Endometrial microvascular endothelial cells (primary cell): ENCODE data around the gene EMP3. TPM values are rescaled to one million over a fixed set of nuclear protein-coding genes. Genes with fewer than 3 reads are reported as not detected.
"Not testable (repeated sequence)": the region's sequence is repeated elsewhere in the genome, so short reads cannot be mapped to it uniquely, and the experiment has no call there.

Source experiments
- in situ Hi-C: cut with HindIII; loops from 2 replicates; pipeline ENCODE4 v1.10.0; 2017; ENCODE audit warnings: low sequenced_read_pairs, low pct_unique_long_range_greater_than_20kb; ENCODE audit errors: inconsistent ontology term
- total RNA-seq: library from RNA; depleted of rRNA; stranded (reverse); fragments of >200 nt; gene quantifications from one replicate; pipeline ENCODE4 v1.2.3, GENCODE V29; 2015; ENCODE audit errors: inconsistent ontology term

The EMP3 gene
- total RNA-seq, 1 donor from 2014 or later, result 90.4 TPM

DNA sequence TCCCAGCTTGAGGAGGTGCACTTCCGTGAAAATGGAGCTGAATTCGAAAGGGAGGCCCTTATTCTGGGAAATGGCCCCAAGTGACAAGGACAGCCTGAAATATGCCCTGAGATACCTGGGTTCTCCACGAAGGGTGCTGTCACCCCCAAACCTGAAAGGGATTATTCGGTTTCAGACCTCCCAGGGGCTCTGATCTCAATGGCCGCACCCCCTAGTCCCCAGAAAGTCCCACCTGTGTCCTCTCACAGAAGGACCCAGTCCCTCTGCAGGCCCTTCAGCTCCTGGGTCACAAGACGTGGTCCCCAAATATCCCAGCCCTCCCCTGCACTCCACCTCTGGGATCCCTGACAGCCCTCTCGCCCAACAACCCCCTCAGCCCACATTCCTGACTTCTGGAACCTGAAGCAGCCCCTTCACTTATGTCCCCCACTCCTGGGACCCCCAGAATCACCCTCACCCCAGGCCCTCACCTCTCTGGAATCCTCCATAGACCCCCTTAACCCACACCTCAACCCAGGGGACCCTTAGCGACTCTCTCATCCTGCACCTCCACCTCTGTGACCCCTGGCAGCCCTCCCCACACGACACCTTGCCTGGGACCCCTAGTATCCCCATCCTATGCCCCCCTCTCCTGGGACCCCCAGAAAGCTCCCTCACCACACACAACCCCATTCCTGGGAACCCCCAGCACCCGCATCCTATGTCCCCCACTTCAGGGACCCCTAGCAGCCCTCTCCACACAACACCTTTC lies 39.4 kb downstream of the EMP3 start:
- in situ Hi-C loops, result no loop called here

DNA sequence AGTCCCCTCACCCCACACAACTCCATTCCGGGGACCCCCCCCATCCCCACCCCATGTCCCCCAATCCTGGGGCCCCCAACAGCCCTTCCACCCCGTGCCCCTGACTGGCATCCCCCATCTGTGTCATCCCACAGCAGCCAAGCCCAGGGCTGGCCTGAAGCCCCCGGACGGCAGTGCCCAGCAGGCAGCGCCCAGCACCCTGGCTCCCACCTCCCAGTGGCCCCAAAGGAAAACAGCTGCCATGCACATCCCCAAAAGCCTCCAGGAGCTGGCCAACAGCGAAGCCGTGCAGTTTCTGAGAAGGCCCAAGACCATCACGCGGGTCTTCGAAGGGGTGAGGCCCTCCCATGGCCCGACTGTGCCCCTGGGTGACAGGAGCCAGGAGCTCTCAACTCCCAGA lies 40.2 kb downstream of the EMP3 start:
- in situ Hi-C loops, result no loop called here

DNA sequence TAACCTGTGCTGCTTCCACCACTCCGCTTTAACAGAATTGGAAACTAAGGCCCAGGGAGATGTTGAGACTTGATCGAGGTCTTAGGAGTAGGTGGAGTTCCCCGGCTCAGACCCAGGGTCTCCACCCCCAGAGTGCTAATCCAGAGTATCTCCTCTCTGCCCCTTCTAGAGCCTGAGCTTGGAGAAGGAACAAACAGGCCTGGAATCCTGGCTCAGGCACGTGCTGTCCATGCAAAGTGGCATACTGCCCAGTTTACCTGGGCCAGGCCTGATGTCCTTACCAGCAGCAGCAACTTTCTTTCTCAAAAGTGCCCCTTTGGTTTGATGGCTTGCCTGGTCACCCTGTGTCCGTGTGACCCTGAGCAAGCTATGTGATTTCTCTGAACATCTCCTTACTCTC lies 42.5 kb downstream of the EMP3 start:
- in situ Hi-C loops, result no loop called here

DNA sequence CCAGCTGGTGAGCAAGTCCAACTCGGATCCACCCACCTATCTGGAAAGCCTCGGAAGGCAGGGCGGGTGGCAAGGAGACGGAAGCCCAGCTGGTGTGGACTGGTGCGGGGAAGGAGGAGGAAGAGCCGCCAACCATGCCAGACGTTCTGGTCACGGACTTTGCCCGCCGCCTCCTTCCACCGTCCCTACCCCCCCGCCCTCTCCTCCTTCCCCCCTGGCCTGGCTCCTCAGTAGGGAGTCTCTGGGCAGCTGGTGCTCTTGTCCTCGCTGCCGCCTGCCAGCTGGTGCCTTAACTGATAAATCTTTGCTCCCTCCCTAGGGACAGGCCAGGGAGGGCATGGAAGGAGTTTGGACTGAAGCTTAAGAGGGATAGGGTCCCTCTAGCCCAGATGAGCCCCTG lies 43.6 kb downstream of the EMP3 start:
- in situ Hi-C loops, result no loop called here

DNA sequence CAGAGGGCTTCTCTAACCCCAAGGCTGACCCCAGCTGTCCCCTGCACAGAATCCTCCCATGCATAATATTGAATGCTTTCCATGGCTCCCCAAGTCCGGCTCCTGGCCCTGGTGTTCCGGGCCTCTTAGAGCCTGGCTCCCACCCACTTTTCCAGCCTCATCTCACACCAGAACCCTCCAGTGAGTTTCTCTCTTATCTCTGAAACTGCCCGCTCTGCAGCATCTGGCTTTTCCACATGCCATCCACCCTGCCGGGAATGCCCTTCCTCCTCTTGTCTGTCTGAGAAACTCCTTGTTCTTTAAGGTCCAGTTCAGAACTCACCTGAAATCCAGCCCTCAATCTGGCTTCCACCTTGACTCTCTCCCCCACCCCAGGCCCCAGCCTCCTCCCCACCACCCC lies 45.6 kb downstream of the EMP3 start:
- in situ Hi-C loops, result no loop called here

DNA sequence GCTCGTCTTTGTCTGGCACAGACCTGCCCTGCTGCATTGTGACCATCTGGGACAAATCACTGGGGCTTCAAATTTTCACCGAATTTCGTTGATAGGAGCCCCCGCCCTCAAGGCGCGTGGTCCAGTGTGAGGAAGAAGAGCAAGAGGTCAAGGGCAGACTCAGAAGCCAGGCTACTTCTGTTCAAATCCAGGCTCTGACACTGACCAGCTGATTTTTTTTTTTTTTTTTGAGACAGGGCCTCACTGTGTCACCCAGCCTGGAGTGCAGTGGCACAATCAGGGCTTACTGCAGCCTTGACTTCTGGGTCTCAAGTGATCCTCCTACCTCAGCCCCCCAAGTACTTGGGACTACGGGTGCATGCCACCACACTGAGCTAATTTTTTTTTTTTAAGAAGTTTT lies 46.0 kb downstream of the EMP3 start:
- in situ Hi-C loops, result no loop called here

DNA sequence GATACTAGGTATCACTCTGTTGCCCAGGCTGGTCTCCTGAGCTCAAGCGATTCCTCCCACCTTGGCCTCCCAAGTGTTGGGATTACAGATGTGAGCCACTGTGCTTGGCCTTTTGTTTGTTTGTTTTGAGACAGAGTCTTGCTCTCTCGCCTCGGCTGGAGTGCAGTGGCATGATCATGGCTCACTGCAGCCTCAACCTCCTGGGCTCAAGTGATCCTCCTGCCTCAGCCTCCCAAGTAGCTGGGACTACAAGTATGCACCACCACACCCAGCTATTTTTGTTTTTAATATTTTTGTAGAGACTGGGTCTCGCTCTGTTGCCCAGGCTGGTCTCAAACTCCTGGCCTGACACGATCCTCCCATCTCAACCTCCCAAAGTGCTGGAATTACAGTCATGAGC lies 46.4 kb downstream of the EMP3 start:
- in situ Hi-C loops, result not testable (repeated sequence)

DNA sequence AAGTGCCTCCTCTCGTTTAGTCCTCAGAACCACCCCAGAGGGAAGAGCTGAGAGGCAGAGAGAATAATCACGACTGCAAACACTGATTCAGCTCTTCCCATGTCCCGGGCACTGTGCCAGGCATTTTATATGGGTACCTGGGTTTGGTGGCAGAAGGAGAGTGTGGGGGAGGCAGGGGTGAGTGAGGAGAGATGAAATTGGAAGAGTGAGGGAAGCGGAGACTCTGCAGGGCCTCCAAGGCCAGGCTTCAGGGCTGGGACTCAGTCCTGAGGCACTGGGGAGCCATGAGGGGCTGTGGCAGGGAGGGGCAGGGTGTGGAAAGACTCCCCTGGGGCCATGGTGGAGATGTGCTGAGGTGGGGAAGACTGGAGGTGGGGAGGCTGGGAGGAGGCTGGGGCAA lies 47.6 kb downstream of the EMP3 start:
- in situ Hi-C loops, result no loop called here

DNA sequence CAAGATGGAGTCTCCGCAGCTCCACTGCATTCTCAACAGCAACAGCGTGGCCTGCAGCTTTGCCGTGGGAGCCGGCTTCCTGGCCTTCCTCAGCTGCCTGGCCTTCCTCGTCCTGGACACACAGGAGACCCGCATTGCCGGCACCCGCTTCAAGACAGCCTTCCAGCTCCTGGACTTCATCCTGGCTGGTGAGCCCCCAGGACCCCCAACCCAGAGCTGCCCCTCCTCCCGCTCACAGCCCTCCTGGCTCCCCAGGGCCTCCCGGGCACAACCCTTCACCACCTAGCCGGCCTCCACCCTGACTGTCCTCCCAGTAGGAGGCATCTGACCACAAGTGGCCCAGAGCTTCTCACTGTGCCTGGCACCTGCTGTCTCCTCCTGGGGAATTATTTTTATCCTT lies 48.2 kb downstream of the EMP3 start:
- in situ Hi-C loops, result no loop called here

DNA sequence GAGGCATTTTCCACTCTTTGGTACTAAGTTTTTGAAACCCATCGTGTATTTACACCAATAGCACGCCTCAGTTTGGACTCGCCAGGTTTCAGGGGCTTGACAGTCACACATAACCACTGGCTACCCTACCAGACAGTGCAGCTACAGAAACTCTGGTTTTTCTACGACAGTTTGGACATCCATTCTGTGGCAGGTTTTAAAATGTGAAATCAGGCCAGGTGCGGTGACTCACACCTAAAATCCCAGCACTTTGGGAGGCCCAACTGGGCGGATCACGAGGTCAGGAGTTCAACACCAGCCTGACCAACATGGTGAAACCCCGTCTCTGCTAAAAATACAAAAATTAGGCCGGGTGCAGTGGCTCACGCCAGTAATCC lies 52.8 kb downstream of the EMP3 start:
- in situ Hi-C loops, result no loop called here

DNA sequence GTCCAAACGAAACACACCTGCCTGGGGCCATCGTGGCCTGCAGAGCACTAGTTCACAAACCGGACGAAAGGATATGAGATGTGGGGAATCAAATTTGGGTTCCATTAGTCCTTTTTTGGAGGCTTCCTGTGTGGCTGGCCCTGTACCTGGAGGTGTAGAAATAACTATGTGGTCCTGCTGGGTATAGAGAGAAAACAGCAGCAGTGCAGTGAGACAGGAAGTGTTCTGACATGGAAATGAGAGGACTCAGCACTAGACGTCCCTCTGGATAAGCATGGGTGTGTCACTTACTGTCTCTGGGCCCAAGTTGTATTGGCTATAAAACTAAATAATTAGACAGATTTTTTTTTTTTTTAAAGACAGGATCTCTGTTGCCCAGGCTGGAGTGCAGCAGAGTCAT lies 53.7 kb downstream of the EMP3 start:
- in situ Hi-C loops, result no loop called here

Other genes starting within 250 kb of the EMP3 start
- 17.3 TPM for gene PLA2G4C, start 214.7 kb upstream of the EMP3 start, total RNA-seq
- 46.6 TPM for gene LIG1, start 155.2 kb upstream of the EMP3 start, total RNA-seq
- gene ZSWIM9, start 154.9 kb upstream of the EMP3 start, total RNA-seq, result 3.6 TPM
- gene CARD8, start 69.6 kb upstream of the EMP3 start, total RNA-seq, result 36.9 TPM
- 0.28 TPM for gene ZNF114, start 55.5 kb upstream of the EMP3 start, total RNA-seq
- gene TMEM143, start 38.4 kb downstream of the EMP3 start, total RNA-seq, result 8.9 TPM
- gene SYNGR4, start 38.8 kb downstream of the EMP3 start, total RNA-seq, result not detected
- 151 TPM for gene KDELR1, start 66.0 kb downstream of the EMP3 start, total RNA-seq
- gene GRIN2D, start 68.1 kb downstream of the EMP3 start, total RNA-seq, result 0.28 TPM
- gene GRWD1, start 120.4 kb downstream of the EMP3 start, total RNA-seq, result 84.6 TPM
- 0.84 TPM for gene KCNJ14, start 130.0 kb downstream of the EMP3 start, total RNA-seq
- 19.0 TPM for gene CYTH2, start 143.8 kb downstream of the EMP3 start, total RNA-seq
- not detected for gene LMTK3, start 186.3 kb downstream of the EMP3 start, total RNA-seq
- gene SULT2B1, start 226.6 kb downstream of the EMP3 start, total RNA-seq, result not detected